GM23248 (cell line): ENCODE measurements around the gene FTO.

Experiments
- EZH2 ChIP-seq: fragments of 200-600 bp; sonication (generic); IDR thresholded peaks from 2 replicates; pipeline ENCODE4 v1.6.1; 2018; ENCODE audit warnings: antibody characterized with exemption, mild to moderate bottlenecking; ENCODE audit not compliant: insufficient read depth, poor library complexity, severe bottlenecking
- EZH2phosphoT487 ChIP-seq: fragments of 200-600 bp; sonication (generic); IDR thresholded peaks from 2 replicates; pipeline ENCODE4 v1.6.1; 2018; ENCODE audit warnings: antibody characterized with exemption, moderate library complexity, mild to moderate bottlenecking, low read depth; ENCODE audit not compliant: insufficient read depth

- no peak for TF ChIP-seq EZH2phosphoT487
- no peak for TF ChIP-seq EZH2
Measured at GRCh38 chr16:54027062-54027461, 323.1 kb downstream of the FTO start.
